ENCODE measurements around the gene ST14. TPM values are rescaled to one million over a fixed set of nuclear protein-coding genes. Genes with fewer than 3 reads are reported as not detected.

Gene ST14
- total RNA-seq, 3 donors from 2014 or later (not counting 1 experiment from before 2014, with no cell fraction given), result 0.61 to 1.9 (median 1.0) TPM

GRCh38 chr11:130202009-130202817 lies 42.6 kb downstream of the ST14 start:
- H3K27ac ChIP-seq (ENCODE audit: low read length), result no peak overlapping the region
- H3K36me3 ChIP-seq (ENCODE audit: control insufficient read depth, insufficient read depth, low read length), result no peaks in the 10 kb centered on the region
- H3K27ac Mint-ChIP-seq, result no peak overlapping the region
- DNase-seq (no peak), ATAC-seq (no peak)
- H3K4me3 ChIP-seq (ENCODE audit: low read length), result no peak overlapping the region
- H3K4me1 Mint-ChIP-seq, result peaks cover 0 to 6% of the 10 kb centered on the region in 2 donors
- 68% methylated on average over 12 of the region's 12 CpGs for WGBS (ENCODE audit: insufficient coverage)
- TF ChIP-seq CTCF (IDR thresholded peaks at IDR 0.05), result no peak
- H3K9me3 Mint-ChIP-seq, result no peaks in the 10 kb centered on the region
- no peak overlapping the region for H3K4me3 Mint-ChIP-seq
- H3K36me3 Mint-ChIP-seq, result no peaks in the 10 kb centered on the region
- no peaks in the 10 kb centered on the region for H3K9me3 ChIP-seq (ENCODE audit: control insufficient read depth, insufficient read depth, low read length)
- no peaks in the 10 kb centered on the region for H3K27me3 ChIP-seq (ENCODE audit: control insufficient read depth, insufficient read depth, low read length)
- peaks cover 0 to 3% of the 10 kb centered on the region in 2 donors for H3K27me3 Mint-ChIP-seq (ENCODE audit: low read depth in 2 of 2)
- peaks cover 5% of the 10 kb centered on the region for H3K4me1 ChIP-seq (ENCODE audit: control insufficient read depth, insufficient read depth, low read length)
- intact Hi-C loops (cut with micrococcal nuclease), result no loop called here

GRCh38 chr11:130202818-130203689 lies 43.5 kb downstream of the ST14 start:
- H3K27ac ChIP-seq (ENCODE audit: low read length), result no peak overlapping the region
- DNase-seq (no peak), ATAC-seq (no peak)
- no peak overlapping the region for H3K27ac Mint-ChIP-seq
- no peaks in the 10 kb centered on the region for H3K9me3 ChIP-seq (ENCODE audit: control insufficient read depth, insufficient read depth, low read length)
- H3K4me3 ChIP-seq (ENCODE audit: low read length), result no peak overlapping the region
- no peak overlapping the region for H3K4me3 Mint-ChIP-seq
- peaks cover 5% of the 10 kb centered on the region for H3K4me1 ChIP-seq (ENCODE audit: control insufficient read depth, insufficient read depth, low read length)
- no peaks in the 10 kb centered on the region for H3K9me3 Mint-ChIP-seq
- no peak for TF ChIP-seq CTCF (IDR thresholded peaks at IDR 0.05)
- peaks cover 0 to 6% of the 10 kb centered on the region in 2 donors for H3K4me1 Mint-ChIP-seq
- no peaks in the 10 kb centered on the region for H3K27me3 ChIP-seq (ENCODE audit: control insufficient read depth, insufficient read depth, low read length)
- no peaks in the 10 kb centered on the region for H3K36me3 ChIP-seq (ENCODE audit: control insufficient read depth, insufficient read depth, low read length)
- intact Hi-C loops (cut with micrococcal nuclease), result no loop called here
- 79% methylated on average over 25 of the region's 25 CpGs for WGBS (ENCODE audit: insufficient coverage)
- H3K27me3 Mint-ChIP-seq (ENCODE audit: low read depth in 2 of 2), result peaks cover 0 to 3% of the 10 kb centered on the region in 2 donors
- no peaks in the 10 kb centered on the region for H3K36me3 Mint-ChIP-seq

- H3K4me3 Mint-ChIP-seq, result no peak overlapping the region
- peaks cover 0 to 6% of the 10 kb centered on the region in 2 donors for H3K4me1 Mint-ChIP-seq
- no peaks in the 10 kb centered on the region for H3K36me3 Mint-ChIP-seq
- no peak overlapping the region for H3K4me3 ChIP-seq (ENCODE audit: low read length)
- no peak overlapping the region for H3K27ac ChIP-seq (ENCODE audit: low read length)
- TF ChIP-seq CTCF (IDR thresholded peaks at IDR 0.05), result no peak
- H3K9me3 ChIP-seq (ENCODE audit: control insufficient read depth, insufficient read depth, low read length), result no peaks in the 10 kb centered on the region
- WGBS (ENCODE audit: insufficient coverage), result 93% methylated on average over 26 of the region's 27 CpGs
- H3K27ac Mint-ChIP-seq, result no peak overlapping the region
- no peaks in the 10 kb centered on the region for H3K9me3 Mint-ChIP-seq
- no peak for DNase-seq
- no peaks in the 10 kb centered on the region for H3K36me3 ChIP-seq (ENCODE audit: control insufficient read depth, insufficient read depth, low read length)
- no peaks in the 10 kb centered on the region for H3K27me3 ChIP-seq (ENCODE audit: control insufficient read depth, insufficient read depth, low read length)
- no peak for ATAC-seq
- peaks cover 0 to 3% of the 10 kb centered on the region in 2 donors for H3K27me3 Mint-ChIP-seq (ENCODE audit: low read depth in 2 of 2)
- intact Hi-C loops (cut with micrococcal nuclease), result no loop called here
- H3K4me1 ChIP-seq (ENCODE audit: control insufficient read depth, insufficient read depth, low read length), result peaks cover 5% of the 10 kb centered on the region
These were observed 44.5 kb downstream of the ST14 start for GRCh38 chr11:130203766-130204702.

All from natural killer cell (primary cell).